HG03520 (cell line): ENCODE results near the gene PHF10.
"Not testable (repeated sequence)": the region's sequence is repeated elsewhere in the genome, so short reads cannot be mapped to it uniquely, and the experiment has no call there.

ENCODE experiments used
- ATAC-seq: cut with Tn5 transposase; IDR thresholded peaks from one replicate; pipeline ENCODE4 v1.9.1; 2021; ENCODE audit warnings: mild to moderate bottlenecking, moderate library complexity; ENCODE audit not compliant: unreplicated experiment

PHF10 gene

GRCh38 chr6:169724494-169725124, at the start of gene PHF10:
Gene PHF10 (minus strand): TSS chr6:169724500. CDS start chr6:169723931, 569 bp downstream.
- ATAC-seq = peak; percentile 34

- ATAC-seq = no peak
These were observed 42.8 kb upstream of the PHF10 start for GRCh38 chr6:169766921-169767736.

GRCh38 chr6:169766232-169766631, 41.9 kb upstream of the PHF10 start:
- no peak for ATAC-seq

GRCh38 chr6:169765789-169766188, 41.5 kb upstream of the PHF10 start:
- ATAC-seq = not testable (repeated sequence)

- no peak for ATAC-seq
These were observed 39.6 kb upstream of the PHF10 start for GRCh38 chr6:169763881-169764280.

GRCh38 chr6:169763308-169763707, 39.0 kb upstream of the PHF10 start:
- no peak for ATAC-seq

- no peak for ATAC-seq
These were observed 30.9 kb upstream of the PHF10 start for GRCh38 chr6:169755162-169755561.

- no peak for ATAC-seq
These were observed 27.8 kb upstream of the PHF10 start for GRCh38 chr6:169752074-169752623.

GRCh38 chr6:169751242-169752073, 27.2 kb upstream of the PHF10 start, which contains the start of the genes DYNLT2 and ERMARD:
Gene DYNLT2 (minus strand): TSS chr6:169751572. CDS start chr6:169751458, 114 bp downstream.
Gene ERMARD (plus strand): TSS chr6:169751622. CDS start chr6:169751658, 36 bp downstream.
- peak; percentile 95 for ATAC-seq

- no peak for ATAC-seq
These were observed 22.3 kb upstream of the PHF10 start for GRCh38 chr6:169746556-169746955.

- ATAC-seq = no peak
These were observed 21.1 kb upstream of the PHF10 start for GRCh38 chr6:169745405-169745804.

- no peak for ATAC-seq
These were observed 17.0 kb upstream of the PHF10 start for GRCh38 chr6:169741344-169741743.

GRCh38 chr6:169738976-169739529, 14.8 kb upstream of the PHF10 start:
- ATAC-seq = no peak

- no peak for ATAC-seq
These were observed 14.1 kb upstream of the PHF10 start for GRCh38 chr6:169738204-169738975.

GRCh38 chr6:169729961-169730360, 5.7 kb upstream of the PHF10 start:
- no peak for ATAC-seq

- no peak for ATAC-seq
These were observed 2.7 kb upstream of the PHF10 start for GRCh38 chr6:169726963-169727362.

- ATAC-seq = no peak
These were observed 1.7 kb upstream of the PHF10 start for GRCh38 chr6:169726049-169726400.

GRCh38 chr6:169725125-169726048, 1.1 kb upstream of the PHF10 start:
- ATAC-seq = no peak

GRCh38 chr6:169723991-169724493, 258 bp downstream of the PHF10 start:
- peak; percentile 23 for ATAC-seq
